ENCODE results near the gene PDE6A. TPM values are rescaled to one million over a fixed set of nuclear protein-coding genes. Genes with fewer than 3 reads are reported as not detected.

The PDE6A gene
- total and polyA plus RNA-seq, 9 of the 15 experiments (the other 6 are each of a cell fraction or from before 2014, with no cell fraction given) = 0.01 to 0.04 (median 0.01) TPM; not detected in 6

DNA sequence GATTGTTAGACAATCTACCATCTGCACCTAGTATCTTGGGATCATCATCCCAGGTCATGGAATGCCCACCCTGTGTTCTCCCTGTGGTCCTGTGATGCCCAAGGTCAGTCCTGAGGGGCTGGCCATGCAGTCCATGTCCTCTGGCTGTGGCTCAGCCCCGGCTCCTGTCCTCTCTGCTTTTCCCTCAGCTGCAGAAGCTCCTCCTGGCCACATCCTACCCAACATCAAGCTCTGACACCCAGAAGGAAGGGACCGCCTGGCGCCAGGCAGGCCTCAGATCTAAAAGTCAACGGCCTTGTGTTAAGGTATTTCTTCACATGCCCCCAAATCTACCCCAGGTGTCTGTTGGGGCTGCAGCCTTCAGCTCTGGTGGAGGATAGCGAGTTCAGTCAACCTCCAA is 114.0 kb downstream of the PDE6A start:
- 96% methylated on average over 5 of the region's 5 CpGs for WGBS (ENCODE audit: insufficient coverage, low coverage, missing lambda C conversion rate)
- peaks cover 93% of the 10 kb centered on the region for H3K36me3 ChIP-seq (ENCODE audit: control insufficient read depth, insufficient read depth, low read length)
- no peak overlapping the region for H3K9ac ChIP-seq (ENCODE audit: insufficient read depth in 1 of 2, low read depth in 2 of 2, low read length in 2 of 2)
- no peak overlapping the region for H3K27ac ChIP-seq (ENCODE audit: extremely low read depth, low read depth, low read length)
- ATAC-seq (no peak), FAIRE-seq (no peak), DNase-seq (ENCODE audit: extremely low read depth in 1 of 4, low spot score in 3 of 4) (no peak)
- no peaks in the 10 kb centered on the region for H3K9me1 ChIP-seq (ENCODE audit: control insufficient read depth, insufficient read depth, low read length)
- peaks cover 10% of the 10 kb centered on the region; the same call in 1 of the 3 replicates for H3K79me2 ChIP-seq (ENCODE audit: control insufficient read depth, insufficient read depth, low read length)
- H2AFZ ChIP-seq (ENCODE audit: low read depth, low read length) = no peak overlapping the region
- no peak overlapping the region for H3K4me3 ChIP-seq
- in situ Hi-C loops (cut with MboI) = no loop called here
- H3K9me3 ChIP-seq (replicated peaks; ENCODE audit: control insufficient read depth, insufficient read depth, low read depth, low read length) = no peaks in the 10 kb centered on the region
- BruUV-seq (replicated peaks) = no TSS peak
- H3K4me2 ChIP-seq (ENCODE audit: insufficient read depth, low read length) = no peak overlapping the region
- ChIA-PET CTCF (ENCODE audit: low intra/inter-chr PET ratio) (interaction anchor here (0.7 to 7.8 kb wide), 3 partner anchors 160 to 193 kb away, joined by 3 to 108 read pairs (median 3); no protein-coding TSS in a partner anchor), POLR2A (interaction anchor here (1.2 kb wide), 2 partner anchors 9 to 86 kb away, joined by 3 read pairs; no protein-coding TSS in a partner anchor)
- intact Hi-C loops (cut with micrococcal nuclease) = loop anchor here (10.0 kb wide), 1 partner anchor 294 kb away; no protein-coding TSS in a partner anchor
- TF ChIP-seq TCF7 (IDR thresholded peaks at IDR 0.05; ENCODE audit: borderline replicate concordance) (no peak), ZNF584 (CRISPR knock-in tag; IDR thresholded peaks at IDR 0.05; ENCODE audit: low read depth) (no peak), ILK (tag; IDR thresholded peaks at IDR 0.05; ENCODE audit: borderline replicate concordance, low read depth) (no peak), POLR2AphosphoS5 (IDR thresholded peaks at IDR 0.05; ENCODE audit: control insufficient read depth, insufficient read depth, low read depth, low read length) (no peak), KHSRP (IDR thresholded peaks at IDR 0.05) (no peak), TGIF2 (CRISPR knock-in tag; IDR thresholded peaks at IDR 0.05) (no peak)
- TF ChIP-seq, protein P1, sequence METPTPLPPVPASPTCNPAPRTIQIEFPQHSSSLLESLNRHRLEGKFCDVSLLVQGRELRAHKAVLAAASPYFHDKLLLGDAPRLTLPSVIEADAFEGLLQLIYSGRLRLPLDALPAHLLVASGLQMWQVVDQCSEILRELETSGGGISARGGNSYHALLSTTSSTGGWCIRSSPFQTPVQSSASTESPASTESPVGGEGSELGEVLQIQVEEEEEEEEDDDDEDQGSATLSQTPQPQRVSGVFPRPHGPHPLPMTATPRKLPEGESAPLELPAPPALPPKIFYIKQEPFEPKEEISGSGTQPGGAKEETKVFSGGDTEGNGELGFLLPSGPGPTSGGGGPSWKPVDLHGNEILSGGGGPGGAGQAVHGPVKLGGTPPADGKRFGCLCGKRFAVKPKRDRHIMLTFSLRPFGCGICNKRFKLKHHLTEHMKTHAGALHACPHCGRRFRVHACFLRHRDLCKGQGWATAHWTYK (CRISPR knock-in tag; IDR thresholded peaks at IDR 0.05) = no peak
- no peaks in the 10 kb centered on the region for H3K27me3 ChIP-seq (ENCODE audit: control insufficient read depth in 2 of 2, insufficient read depth in 2 of 2, low read length in 2 of 2)
- no peaks in the 10 kb centered on the region; a peak in 1 of 5 replicates for H3K4me1 ChIP-seq (replicated peaks in 1 of 2; ENCODE audit: control insufficient read depth in 2 of 2, insufficient read depth in 2 of 2, low read length in 2 of 2)
- H4K20me1 ChIP-seq (replicated peaks; ENCODE audit: control insufficient read depth, insufficient read depth, low read length) = peaks cover 6% of the 10 kb centered on the region; the same call in 1 of the 2 replicates
